Vagina (tissue), 2 donors: ENCODE measurements around the gene SHISAL2A.

Experiments
- CTCF ChIP-seq, 3 experiments: fragments of 450-650 bp in 2 of 3; fragments of 200-600 bp in 1 of 3; sonication (generic) in 1 of 3; IDR thresholded peaks; one replicate each; pipeline ENCODE4 v1.5.1; 2017 to 2019; ENCODE audit warnings: antibody characterized with exemption in 3 of 3, mild to moderate bottlenecking in 2 of 3, moderate library complexity in 2 of 3
- POLR2A ChIP-seq, 2 donors: fragments of 450-650 bp; IDR thresholded peaks; one replicate each; pipeline ENCODE4 v1.6.1; 2017; ENCODE audit warnings: antibody characterized with exemption in 2 of 2, mild to moderate bottlenecking in 2 of 2, moderate library complexity in 2 of 2
- POLR2AphosphoS5 ChIP-seq, 2 donors: sonication (generic); formaldehyde crosslinking; IDR thresholded peaks; one replicate each; pipeline ENCODE4 v1.9.0; 2017; ENCODE audit warnings: antibody characterized with exemption in 2 of 2, mild to moderate bottlenecking in 2 of 2, low read depth in 1 of 2; ENCODE audit not compliant: insufficient read depth in 1 of 2

- TF ChIP-seq CTCF (IDR thresholded peaks at IDR 0.05) (no peak), POLR2A (IDR thresholded peaks at IDR 0.05) (no peak), POLR2AphosphoS5 (IDR thresholded peaks at IDR 0.05; ENCODE audit: insufficient read depth in 1 of 2, low read depth in 1 of 2) (no peak)
These were observed 36.7 kb downstream of the SHISAL2A start for GRCh38 chr1:52669696-52670095.
